HepG2 (cell line): ENCODE results near the gene JUND. TPM values are rescaled to one million over a fixed set of nuclear protein-coding genes. Genes with fewer than 3 reads are reported as not detected.

ENCODE experiments used
- HOXA7 ChIP-seq: sonication (generic); formaldehyde crosslinking; IDR thresholded peaks from 2 replicates; pipeline ENCODE4 v1.8.1; 2022; ENCODE audit warnings: mild to moderate bottlenecking, missing genetic modification reagents, moderate library complexity
- JUND ChIP-seq: sonication (generic); formaldehyde crosslinking; IDR thresholded peaks from 2 replicates; pipeline ENCODE4 v1.8.0; 2022; ENCODE audit warnings: mild to moderate bottlenecking, missing genetic modification reagents
- KDM3A ChIP-seq: IDR thresholded peaks from 2 replicates; pipeline ENCODE4 v1.6.1; 2018; ENCODE audit warnings: low read depth, missing compliant biosample characterization
- MAF1 ChIP-seq: sonication (generic); formaldehyde crosslinking; IDR thresholded peaks from 2 replicates; pipeline ENCODE4 v1.5.0; 2020; ENCODE audit warnings: missing genetic modification reagents, borderline replicate concordance
- NPAS2 ChIP-seq: sonication (generic); formaldehyde crosslinking; IDR thresholded peaks from 2 replicates; pipeline ENCODE4 v1.8.0; 2022; ENCODE audit warnings: mild to moderate bottlenecking, missing genetic modification reagents, borderline replicate concordance
- PAX8 ChIP-seq: sonication (generic); formaldehyde crosslinking; IDR thresholded peaks from 2 replicates; pipeline ENCODE4 v1.8.0; 2022; ENCODE audit warnings: mild to moderate bottlenecking, missing genetic modification reagents, borderline replicate concordance
- RBM22 ChIP-seq: fragments of 200-400 bp; formaldehyde crosslinking; optimal IDR thresholded peaks from 2 replicates; pipeline ENCODE3; 2017; ENCODE audit warnings: mild to moderate bottlenecking, low read length, moderate library complexity
- SIX4 ChIP-seq: sonication (generic); formaldehyde crosslinking; IDR thresholded peaks from 2 replicates; pipeline ENCODE4 v1.4.0; 2020; ENCODE audit warnings: missing genetic modification reagents
- STAT6 ChIP-seq: sonication (generic); formaldehyde crosslinking; IDR thresholded peaks from 2 replicates; pipeline ENCODE4 v1.4.0; 2020; ENCODE audit warnings: missing genetic modification reagents, mild to moderate bottlenecking, borderline replicate concordance
- TAF1 ChIP-seq: sonication (generic); formaldehyde crosslinking; IDR thresholded peaks from 2 replicates; pipeline ENCODE4 v1.4.0; 2020; ENCODE audit warnings: missing genetic modification reagents
- TARDBP ChIP-seq: sonication (generic); formaldehyde crosslinking; IDR thresholded peaks from 2 replicates; pipeline ENCODE4 v1.8.0; 2022; ENCODE audit warnings: mild to moderate bottlenecking, missing genetic modification reagents
- ZNF12 ChIP-seq: sonication (generic); formaldehyde crosslinking; IDR thresholded peaks from 2 replicates; pipeline ENCODE4 v1.5.0; 2020; ENCODE audit warnings: missing genetic modification reagents
- ZNF232 ChIP-seq: sonication (generic); formaldehyde crosslinking; IDR thresholded peaks from 2 replicates; pipeline ENCODE4 v1.4.0; 2020; ENCODE audit warnings: missing genetic modification reagents, borderline replicate concordance
- ZNF235 ChIP-seq: sonication (generic); formaldehyde crosslinking; IDR thresholded peaks from 2 replicates; pipeline ENCODE4 v1.8.1; 2023; ENCODE audit warnings: mild to moderate bottlenecking, missing genetic modification reagents, borderline replicate concordance
- ZNF33A ChIP-seq: sonication (generic); formaldehyde crosslinking; IDR thresholded peaks from 2 replicates; pipeline ENCODE4 v1.5.1; 2020; ENCODE audit warnings: missing genetic modification reagents, mild to moderate bottlenecking, moderate library complexity, borderline replicate concordance
- ZNF354B ChIP-seq: sonication (generic); formaldehyde crosslinking; IDR thresholded peaks from 2 replicates; pipeline ENCODE4 v1.8.0; 2022; ENCODE audit warnings: mild to moderate bottlenecking, missing genetic modification reagents
- ZNF362 ChIP-seq: sonication (generic); formaldehyde crosslinking; IDR thresholded peaks from 2 replicates; pipeline ENCODE4 v1.4.0; 2020; ENCODE audit warnings: missing genetic modification reagents, mild to moderate bottlenecking, borderline replicate concordance
- ZNF383 ChIP-seq: sonication (generic); formaldehyde crosslinking; IDR thresholded peaks from 2 replicates; pipeline ENCODE4 v1.4.0; 2020; ENCODE audit warnings: missing genetic modification reagents, mild to moderate bottlenecking, borderline replicate concordance
- ZNF766 ChIP-seq: sonication (generic); formaldehyde crosslinking; IDR thresholded peaks from 2 replicates; pipeline ENCODE4 v1.5.0; 2020; ENCODE audit warnings: missing genetic modification reagents, borderline replicate concordance
- polyA plus RNA-seq, 8 experiments: library from polyadenylated mRNA; depleted of rRNA in 3 of 8; stranded (reverse) in 7 of 8; unstranded in 1 of 8; fragments of >200 nt; fragmentation: Illumina TruSeq in 4 of 8; extraction: Trizol in 4 of 8; gene quantifications; 2 replicates each; pipeline versions ENCODE4 v1.2.1 to v1.2.3, GENCODE V29; 2011 to 2016; ENCODE audit warnings: low read depth in 4 of 8, missing spikeins in 1 of 8, mixed read lengths in 1 of 8; ENCODE audit not compliant: insufficient read depth in 1 of 8
- total RNA-seq, 5 experiments: library from RNA; depleted of rRNA; stranded (reverse); fragments of >200 nt; fragmentation: Illumina TruSeq; extraction: Trizol; gene quantifications; 2 replicates each; pipeline ENCODE4 v1.2.3, GENCODE V29; 2016; ENCODE audit warnings: low read depth in 1 of 5
- TF ChIP-seq, protein P1 (sequence below): sonication (generic); formaldehyde crosslinking; IDR thresholded peaks from 2 replicates; pipeline ENCODE4 v1.5.1; 2020; ENCODE audit warnings: mild to moderate bottlenecking, moderate library complexity, missing genetic modification reagents
- TF ChIP-seq, protein P2 (sequence below): sonication (generic); formaldehyde crosslinking; conservative IDR thresholded peaks from 2 replicates; pipeline ENCODE4 v1.8.0; 2022; ENCODE audit warnings: low read depth, missing genetic modification reagents

JUND gene
- total and polyA plus RNA-seq, 2 of the 13 experiments (the other 11 are each of a cell fraction or from before 2014, with no cell fraction given), result 41.2 to 59.8 TPM

DNA sequence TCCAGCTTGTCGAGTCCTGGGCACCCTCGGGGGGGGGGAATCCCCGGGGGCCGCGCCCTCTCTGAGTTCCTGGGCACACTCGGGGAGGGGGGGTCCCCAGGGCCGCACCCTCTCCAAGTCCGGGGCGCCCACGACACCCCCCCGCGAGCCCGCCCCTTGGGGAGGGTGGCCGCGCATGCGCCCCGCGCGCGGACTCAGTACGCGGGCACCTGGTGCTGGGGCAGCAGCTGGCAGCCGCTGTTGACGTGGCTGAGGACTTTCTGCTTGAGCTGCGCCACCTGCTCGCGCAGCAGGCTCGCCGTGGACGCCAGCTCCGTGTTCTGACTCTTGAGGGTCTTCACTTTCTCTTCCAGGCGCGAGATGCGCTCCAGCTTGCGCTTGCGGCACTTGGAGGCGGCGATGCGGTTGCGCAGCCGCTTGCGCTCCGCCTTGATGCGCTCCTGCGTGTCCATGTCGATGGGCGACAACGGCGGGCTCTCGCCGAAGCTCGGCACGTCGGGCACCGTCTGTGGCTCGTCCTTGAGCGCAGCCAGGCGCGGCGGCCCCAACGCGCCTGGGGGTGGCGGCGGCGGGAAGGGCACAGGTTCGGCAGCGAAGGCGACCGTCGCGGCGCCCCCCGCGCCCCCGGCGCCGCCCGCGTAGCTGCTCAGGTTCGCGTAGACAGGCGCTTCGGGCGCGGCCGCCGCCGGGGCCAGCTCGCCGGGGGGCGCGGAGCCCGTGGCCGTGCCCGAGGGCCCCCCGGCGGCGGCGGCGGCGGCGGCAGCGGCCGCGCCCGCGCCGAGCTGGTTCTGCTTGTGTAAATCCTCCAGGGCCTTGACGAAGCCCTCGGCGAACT is 958 bp downstream of the JUND start (continued):
- TF ChIP-seq, protein P1, sequence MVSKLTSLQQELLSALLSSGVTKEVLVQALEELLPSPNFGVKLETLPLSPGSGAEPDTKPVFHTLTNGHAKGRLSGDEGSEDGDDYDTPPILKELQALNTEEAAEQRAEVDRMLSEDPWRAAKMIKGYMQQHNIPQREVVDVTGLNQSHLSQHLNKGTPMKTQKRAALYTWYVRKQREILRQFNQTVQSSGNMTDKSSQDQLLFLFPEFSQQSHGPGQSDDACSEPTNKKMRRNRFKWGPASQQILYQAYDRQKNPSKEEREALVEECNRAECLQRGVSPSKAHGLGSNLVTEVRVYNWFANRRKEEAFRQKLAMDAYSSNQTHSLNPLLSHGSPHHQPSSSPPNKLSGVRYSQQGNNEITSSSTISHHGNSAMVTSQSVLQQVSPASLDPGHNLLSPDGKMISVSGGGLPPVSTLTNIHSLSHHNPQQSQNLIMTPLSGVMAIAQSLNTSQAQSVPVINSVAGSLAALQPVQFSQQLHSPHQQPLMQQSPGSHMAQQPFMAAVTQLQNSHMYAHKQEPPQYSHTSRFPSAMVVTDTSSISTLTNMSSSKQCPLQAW (CRISPR knock-in tag), result no peak
- TF ChIP-seq ZNF33A (CRISPR knock-in tag) (no peak), TARDBP (CRISPR knock-in tag) (no peak), HOXA7 (CRISPR knock-in tag) (no peak), ZNF354B (CRISPR knock-in tag) (no peak), PAX8 (0 out of 2 replicates have a peak, but pooled peaks have one; percentile 45), RBM22 (no peak), ZNF383 (CRISPR knock-in tag) (no peak), NPAS2 (CRISPR knock-in tag) (no peak), KDM3A (CRISPR knock-in tag) (0 out of 2 replicates have a peak, but pooled peaks have one; percentile 27), ZNF766 (CRISPR knock-in tag) (peak; percentile 75; the same call in 1 of the 2 replicates), ZNF362 (peak; percentile 2; the same call in 1 of the 2 replicates), ZNF232 (CRISPR knock-in tag) (peak; percentile 76), SIX4 (no peak), ZNF235 (CRISPR knock-in tag) (no peak), STAT6 (CRISPR knock-in tag) (no peak), ZNF12 (CRISPR knock-in tag) (no peak), MAF1 (no peak), TAF1 (CRISPR knock-in tag) (peak; percentile 92), JUND (CRISPR knock-in tag) (no peak)
- TF ChIP-seq, protein P2, sequence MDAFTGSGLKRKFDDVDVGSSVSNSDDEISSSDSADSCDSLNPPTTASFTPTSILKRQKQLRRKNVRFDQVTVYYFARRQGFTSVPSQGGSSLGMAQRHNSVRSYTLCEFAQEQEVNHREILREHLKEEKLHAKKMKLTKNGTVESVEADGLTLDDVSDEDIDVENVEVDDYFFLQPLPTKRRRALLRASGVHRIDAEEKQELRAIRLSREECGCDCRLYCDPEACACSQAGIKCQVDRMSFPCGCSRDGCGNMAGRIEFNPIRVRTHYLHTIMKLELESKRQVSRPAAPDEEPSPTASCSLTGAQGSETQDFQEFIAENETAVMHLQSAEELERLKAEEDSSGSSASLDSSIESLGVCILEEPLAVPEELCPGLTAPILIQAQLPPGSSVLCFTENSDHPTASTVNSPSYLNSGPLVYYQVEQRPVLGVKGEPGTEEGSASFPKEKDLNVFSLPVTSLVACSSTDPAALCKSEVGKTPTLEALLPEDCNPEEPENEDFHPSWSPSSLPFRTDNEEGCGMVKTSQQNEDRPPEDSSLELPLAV (CRISPR knock-in tag), result no peak
